HCT116 (cell line): ENCODE data around the gene ARFGAP3. TPM values are rescaled to one million over a fixed set of nuclear protein-coding genes. Genes with fewer than 3 reads are reported as not detected.

Experiments
- ATAC-seq: fragments of 200-7000 bp; cut with Tn5 transposase; 2 replicates; pipeline ENCODE4 v1.9.1; 2020; ENCODE audit warnings: mild to moderate bottlenecking, moderate library complexity
- BruUV-seq: library from RNA; stranded (reverse); fragments of 400-500 nt; replicated peaks from 2 replicates; lab custom pipeline; 2021; lab: Mats Ljungman, UMichigan
- CTCF ChIA-PET: fragments of 300-600 bp; sonication (Branson Sonifier 250); formaldehyde crosslinking; loops from one replicate; lab custom pipeline; 2021; ENCODE audit warnings: antibody characterized with exemption; lab: Charles Lee
- POLR2A ChIA-PET: fragments of 300-600, 350-600 bp; sonication (Branson Sonifier 250); formaldehyde crosslinking; loops from one replicate; lab custom pipeline; 2021; ENCODE audit warnings: antibody characterized with exemption; lab: Charles Lee
- RAD21 ChIA-PET, 2 experiments: fragments of 300-600 bp; sonication (Branson Sonifier 250); formaldehyde crosslinking; loops; one replicate each; lab custom pipeline; 2023; ENCODE audit warnings: low total read pairs in 2 of 2; ENCODE audit not compliant: uncharacterized antibody in 2 of 2, unreplicated experiment in 2 of 2, low non-redundant PET in 1 of 2; lab: Charles Lee
- DNase-seq: peaks from one replicate; pipeline ENCODE4 v3.0.0-alpha.2; 2010; ENCODE audit warnings: low read depth, low spot score
- H2AFZ ChIP-seq: fragments of 200-600 bp; shearing (Covaris generic), sonication (generic); 2 replicates; pipeline ENCODE4 v1.6.1; 2017; ENCODE audit warnings: low read depth, mixed run types, mixed read lengths, antibody characterized with exemption, low read length; ENCODE audit not compliant: poor library complexity, severe bottlenecking
- H3K27ac ChIP-seq: 2 replicates; pipeline ENCODE4 v1.5.1; 2012; ENCODE audit warnings: low read depth, low read length
- H3K27me3 ChIP-seq: fragments of 200-600 bp; sonication (generic); 2 replicates; pipeline ENCODE4 v1.6.1; 2016; ENCODE audit warnings: mixed run types, low read length, mixed read lengths; ENCODE audit not compliant: insufficient read depth
- H3K36me3 ChIP-seq, 2 experiments: fragments of 200-500 bp in 1 of 2; fragments of 200-600 bp in 1 of 2; sonication (Bioruptor generic) in 1 of 2; sonication (generic) in 1 of 2; 2 replicates each; pipeline versions ENCODE4 v1.5.1 to v1.6.1; 2014 to 2016; ENCODE audit warnings: low read length in 2 of 2, inconsistent platforms in 1 of 2, mixed read lengths in 1 of 2, mixed run types in 1 of 2; ENCODE audit not compliant: insufficient read depth in 2 of 2, control insufficient read depth in 1 of 2
- H3K4me1 ChIP-seq, 2 experiments: fragments of 200-600 bp in 1 of 2; sonication (generic) in 1 of 2; 2 replicates each; pipeline versions ENCODE4 v1.5.1 to v1.6.1; 2012 to 2017; ENCODE audit warnings: low read length in 2 of 2, inconsistent platforms in 1 of 2, mild to moderate bottlenecking in 1 of 2, mixed read lengths in 1 of 2, mixed run types in 1 of 2, moderate library complexity in 1 of 2; ENCODE audit not compliant: insufficient read depth in 2 of 2, control insufficient read depth in 1 of 2
- H3K4me2 ChIP-seq: fragments of 200-600 bp; sonication (generic); 2 replicates; pipeline ENCODE4 v1.6.1; 2017; ENCODE audit warnings: mixed run types, low read length, mixed read lengths
- H3K4me3 ChIP-seq, 2 experiments: fragments of 200-600 bp in 1 of 2; sonication (generic) in 1 of 2; replicated peaks in 1 of 2; 2 replicates each; pipeline ENCODE4 v1.5.1; 2011 to 2016; ENCODE audit warnings: low read length in 2 of 2, control low read depth in 1 of 2, low read depth in 1 of 2, mild to moderate bottlenecking in 1 of 2, mixed read lengths in 1 of 2, mixed run types in 1 of 2
- H3K79me2 ChIP-seq: fragments of 200-600 bp; sonication (generic); 2 replicates; pipeline ENCODE4 v1.6.1; 2017; ENCODE audit warnings: mild to moderate bottlenecking, mixed run types, low read length, moderate library complexity, mixed read lengths; ENCODE audit not compliant: insufficient read depth
- H3K9ac ChIP-seq: fragments of 200-600 bp; sonication (generic); 2 replicates; pipeline ENCODE4 v1.6.1; 2016; ENCODE audit warnings: low read length, mixed read lengths
- H3K9me2 ChIP-seq: fragments of 200-600 bp; sonication (generic), shearing (Covaris generic); 2 replicates; pipeline ENCODE4 v1.6.1; 2017; ENCODE audit warnings: mixed run types, mild to moderate bottlenecking, moderate library complexity; ENCODE audit not compliant: insufficient read depth
- H3K9me3 ChIP-seq, 2 experiments: fragments of 200-500 bp in 1 of 2; fragments of 200-600 bp in 1 of 2; sonication (Bioruptor generic) in 1 of 2; sonication (generic) in 1 of 2; 2 replicates each; pipeline ENCODE4 v1.6.1; 2014 to 2017; ENCODE audit warnings: low read length in 2 of 2, mixed read lengths in 2 of 2, inconsistent platforms in 1 of 2, low read depth in 1 of 2, mild to moderate bottlenecking in 1 of 2, mixed run types in 1 of 2, moderate library complexity in 1 of 2; ENCODE audit not compliant: control insufficient read depth in 1 of 2, insufficient read depth in 1 of 2
- H4K20me1 ChIP-seq: fragments of 200-600 bp; sonication (generic), shearing (Covaris generic); 2 replicates; pipeline ENCODE4 v1.6.1; 2017; ENCODE audit warnings: mixed run types, mild to moderate bottlenecking, moderate library complexity; ENCODE audit not compliant: insufficient read depth
- CEBPB ChIP-seq: IDR thresholded peaks from 2 replicates; pipeline ENCODE4 v1.6.1; 2012; ENCODE audit warnings: low read depth
- JUND ChIP-seq: IDR thresholded peaks from 2 replicates; pipeline ENCODE4 v1.6.1; 2012
- POLR2A ChIP-seq: IDR thresholded peaks from 2 replicates; pipeline ENCODE4 v1.7.0; 2011; ENCODE audit warnings: borderline replicate concordance; ENCODE audit not compliant: insufficient read depth, insufficient read length; ENCODE audit errors: extremely low read depth
- TCF7L2 ChIP-seq: IDR thresholded peaks from 2 replicates; pipeline ENCODE4 v1.7.0; 2011; ENCODE audit warnings: borderline replicate concordance, inconsistent platforms; ENCODE audit not compliant: insufficient read depth, insufficient read length; ENCODE audit errors: extremely low read depth
- YY1 ChIP-seq: IDR thresholded peaks from 2 replicates; pipeline ENCODE4 v1.6.1; 2011; ENCODE audit warnings: low read length, low read depth, moderate library complexity, mild to moderate bottlenecking; ENCODE audit not compliant: insufficient replicate concordance; ENCODE audit errors: extremely low read depth
- ZFX ChIP-seq: fragments of 450-650 bp; IDR thresholded peaks from 2 replicates; pipeline ENCODE4 v1.6.1; 2017
- ZNF274 ChIP-seq: fragments of 200-500 bp; sonication (Bioruptor generic); IDR thresholded peaks from 2 replicates; pipeline ENCODE4 v1.6.1; 2014; ENCODE audit warnings: mild to moderate bottlenecking, low read depth, low read length, inconsistent platforms
- intact Hi-C: fragments of 100-400 bp; cut with micrococcal nuclease; formaldehyde crosslinking; loops from 2 replicates; pipeline ENCODE4 v1.10.0; 2022
- total RNA-seq: library from RNA; stranded (reverse); gene quantifications from one replicate; pipeline ENCODE4 v1.2.1, GENCODE V29; 2021; ENCODE audit not compliant: unreplicated experiment
- TF ChIP-seq, protein P1 (sequence below): IDR thresholded peaks from 2 replicates; pipeline ENCODE4 v1.6.1; 2012; ENCODE audit warnings: low read depth

ARFGAP3 gene
- total RNA-seq, 1 experiment from 2014 or later = 15.4 TPM

- CTCF ChIA-PET = no interaction called here
- Histone ChIP-seq H2AFZ (no peak overlapping the region), H3K27me3 (no peaks in the 10 kb centered on the region), H3K79me2 (no peaks in the 10 kb centered on the region), H3K4me2 (no peak overlapping the region), H3K9me2 (no peaks in the 10 kb centered on the region), H3K4me1 (peaks cover under 1 to 7% of the 10 kb centered on the region in 2 experiments; a peak in 2 of 4 replicates), H3K9ac (no peak overlapping the region), H4K20me1 (no peaks in the 10 kb centered on the region), H3K36me3 (no peaks in the 10 kb centered on the region), H3K4me3 (no peak overlapping the region), H3K9me3 (no peaks in the 10 kb centered on the region), H3K27ac (no peak overlapping the region)
- DNase-seq (no peak), ATAC-seq (no peak)
- TF ChIP-seq, protein P1, sequence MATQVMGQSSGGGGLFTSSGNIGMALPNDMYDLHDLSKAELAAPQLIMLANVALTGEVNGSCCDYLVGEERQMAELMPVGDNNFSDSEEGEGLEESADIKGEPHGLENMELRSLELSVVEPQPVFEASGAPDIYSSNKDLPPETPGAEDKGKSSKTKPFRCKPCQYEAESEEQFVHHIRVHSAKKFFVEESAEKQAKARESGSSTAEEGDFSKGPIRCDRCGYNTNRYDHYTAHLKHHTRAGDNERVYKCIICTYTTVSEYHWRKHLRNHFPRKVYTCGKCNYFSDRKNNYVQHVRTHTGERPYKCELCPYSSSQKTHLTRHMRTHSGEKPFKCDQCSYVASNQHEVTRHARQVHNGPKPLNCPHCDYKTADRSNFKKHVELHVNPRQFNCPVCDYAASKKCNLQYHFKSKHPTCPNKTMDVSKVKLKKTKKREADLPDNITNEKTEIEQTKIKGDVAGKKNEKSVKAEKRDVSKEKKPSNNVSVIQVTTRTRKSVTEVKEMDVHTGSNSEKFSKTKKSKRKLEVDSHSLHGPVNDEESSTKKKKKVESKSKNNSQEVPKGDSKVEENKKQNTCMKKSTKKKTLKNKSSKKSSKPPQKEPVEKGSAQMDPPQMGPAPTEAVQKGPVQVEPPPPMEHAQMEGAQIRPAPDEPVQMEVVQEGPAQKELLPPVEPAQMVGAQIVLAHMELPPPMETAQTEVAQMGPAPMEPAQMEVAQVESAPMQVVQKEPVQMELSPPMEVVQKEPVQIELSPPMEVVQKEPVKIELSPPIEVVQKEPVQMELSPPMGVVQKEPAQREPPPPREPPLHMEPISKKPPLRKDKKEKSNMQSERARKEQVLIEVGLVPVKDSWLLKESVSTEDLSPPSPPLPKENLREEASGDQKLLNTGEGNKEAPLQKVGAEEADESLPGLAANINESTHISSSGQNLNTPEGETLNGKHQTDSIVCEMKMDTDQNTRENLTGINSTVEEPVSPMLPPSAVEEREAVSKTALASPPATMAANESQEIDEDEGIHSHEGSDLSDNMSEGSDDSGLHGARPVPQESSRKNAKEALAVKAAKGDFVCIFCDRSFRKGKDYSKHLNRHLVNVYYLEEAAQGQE = no peak
- TF ChIP-seq POLR2A (no peak), ZNF274 (no peak), TCF7L2 (no peak), CEBPB (no peak), ZFX (no peak), YY1 (no peak), JUND (no peak)
- intact Hi-C loops = no loop called here
- RAD21 ChIA-PET = no interaction called here
- BruUV-seq = no TSS peak
- POLR2A ChIA-PET = no interaction called here
Observed at GRCh38 chr22:42763965-42764480, 93.0 kb downstream of the ARFGAP3 start.
